NT2/D1 (cell line): ENCODE data around the gene CACNA1C.

Experiments
- YY1 ChIP-seq: IDR thresholded peaks from 2 replicates; pipeline ENCODE4 v1.6.1; 2011; ENCODE audit not compliant: insufficient read length, insufficient read depth
- ZNF274 ChIP-seq: IDR thresholded peaks from 2 replicates; pipeline ENCODE4 v1.6.1; 2011; ENCODE audit warnings: mild to moderate bottlenecking, low read depth, low read length

DNA sequence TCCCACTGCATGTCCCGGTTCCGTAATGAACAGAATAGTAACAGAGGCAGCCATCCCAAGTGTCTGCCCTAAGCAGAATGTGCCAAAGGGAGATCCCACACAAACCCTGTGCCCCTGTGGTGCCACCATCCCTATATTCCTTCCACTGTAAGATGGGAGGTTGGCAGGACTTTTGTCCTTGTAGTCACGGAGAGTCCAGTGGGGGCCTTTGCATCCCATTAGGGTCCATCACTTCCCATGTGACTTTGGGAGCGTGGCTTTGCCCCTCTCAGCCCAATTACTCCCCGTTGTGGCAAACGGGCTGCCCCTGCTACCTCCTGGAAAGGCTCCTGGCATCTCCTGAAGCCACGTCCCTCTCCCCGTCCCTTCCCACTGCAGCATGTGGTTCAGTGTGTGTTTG lies 552.5 kb downstream of the CACNA1C start:
- TF ChIP-seq YY1 (no peak), ZNF274 (no peak)
